ENCODE results near the gene BFSP1.

DNA sequence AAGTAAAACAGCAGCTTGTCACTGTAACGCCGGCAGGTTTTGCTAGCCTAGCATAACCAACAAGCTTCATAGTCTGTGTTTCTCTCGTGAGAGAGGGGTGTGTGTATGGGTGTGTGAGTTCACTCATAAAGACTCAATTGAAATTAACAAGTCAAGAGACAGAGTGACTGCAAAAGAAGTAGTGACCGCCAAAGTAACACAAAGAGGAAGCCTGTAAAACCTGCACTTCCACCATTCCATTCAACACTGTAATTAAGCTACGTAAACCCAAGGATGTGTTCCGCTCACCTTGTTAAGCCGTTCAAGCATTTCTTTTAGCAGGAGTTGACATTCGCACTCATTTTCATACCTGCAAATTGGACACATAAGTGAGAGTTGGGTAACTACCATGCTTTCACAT is 6.6 kb downstream of the BFSP1 start:
- TF ChIP-seq, protein P1, sequence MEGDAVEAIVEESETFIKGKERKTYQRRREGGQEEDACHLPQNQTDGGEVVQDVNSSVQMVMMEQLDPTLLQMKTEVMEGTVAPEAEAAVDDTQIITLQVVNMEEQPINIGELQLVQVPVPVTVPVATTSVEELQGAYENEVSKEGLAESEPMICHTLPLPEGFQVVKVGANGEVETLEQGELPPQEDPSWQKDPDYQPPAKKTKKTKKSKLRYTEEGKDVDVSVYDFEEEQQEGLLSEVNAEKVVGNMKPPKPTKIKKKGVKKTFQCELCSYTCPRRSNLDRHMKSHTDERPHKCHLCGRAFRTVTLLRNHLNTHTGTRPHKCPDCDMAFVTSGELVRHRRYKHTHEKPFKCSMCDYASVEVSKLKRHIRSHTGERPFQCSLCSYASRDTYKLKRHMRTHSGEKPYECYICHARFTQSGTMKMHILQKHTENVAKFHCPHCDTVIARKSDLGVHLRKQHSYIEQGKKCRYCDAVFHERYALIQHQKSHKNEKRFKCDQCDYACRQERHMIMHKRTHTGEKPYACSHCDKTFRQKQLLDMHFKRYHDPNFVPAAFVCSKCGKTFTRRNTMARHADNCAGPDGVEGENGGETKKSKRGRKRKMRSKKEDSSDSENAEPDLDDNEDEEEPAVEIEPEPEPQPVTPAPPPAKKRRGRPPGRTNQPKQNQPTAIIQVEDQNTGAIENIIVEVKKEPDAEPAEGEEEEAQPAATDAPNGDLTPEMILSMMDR (IDR thresholded peaks at IDR 0.05) = no peak
- TF ChIP-seq POLR2A (IDR thresholded peaks at IDR 0.05) = no peak
